Spleen (tissue), 7 donors: ENCODE results near the gene PLS1.

Experiments used
- POLR2A ChIP-seq, 3 donors: fragments of 450-650 bp; IDR thresholded peaks; one replicate each; pipeline ENCODE4 v1.5.1; 2017; ENCODE audit warnings: antibody characterized with exemption in 3 of 3, mild to moderate bottlenecking in 1 of 3
- TF ChIP-seq, protein P1 (sequence below), 11 experiments: fragments of 200-600 bp in 7 of 11; fragments of 450-650 bp in 4 of 11; sonication (generic) in 4 of 11; IDR thresholded peaks in 8 of 11; conservative IDR thresholded peaks in 3 of 11; 1 replicate in 7 of 11; 2 replicates in 4 of 11; pipeline versions ENCODE4 v1.4.0 to v1.8.0; 2016 to 2021; ENCODE audit warnings: antibody characterized with exemption in 11 of 11, inconsistent platforms in 4 of 11, mild to moderate bottlenecking in 1 of 11
- donor health status: DM: no; HTN: no; CAD: no; lungs with moderate emphysema.
- donor health status: DM: no; HTN: no; CAD: no.
- donor health status: DM: no; HTN: no; CAD: no.

- no peak for TF ChIP-seq POLR2A (IDR thresholded peaks at IDR 0.05)
- TF ChIP-seq, protein P1, sequence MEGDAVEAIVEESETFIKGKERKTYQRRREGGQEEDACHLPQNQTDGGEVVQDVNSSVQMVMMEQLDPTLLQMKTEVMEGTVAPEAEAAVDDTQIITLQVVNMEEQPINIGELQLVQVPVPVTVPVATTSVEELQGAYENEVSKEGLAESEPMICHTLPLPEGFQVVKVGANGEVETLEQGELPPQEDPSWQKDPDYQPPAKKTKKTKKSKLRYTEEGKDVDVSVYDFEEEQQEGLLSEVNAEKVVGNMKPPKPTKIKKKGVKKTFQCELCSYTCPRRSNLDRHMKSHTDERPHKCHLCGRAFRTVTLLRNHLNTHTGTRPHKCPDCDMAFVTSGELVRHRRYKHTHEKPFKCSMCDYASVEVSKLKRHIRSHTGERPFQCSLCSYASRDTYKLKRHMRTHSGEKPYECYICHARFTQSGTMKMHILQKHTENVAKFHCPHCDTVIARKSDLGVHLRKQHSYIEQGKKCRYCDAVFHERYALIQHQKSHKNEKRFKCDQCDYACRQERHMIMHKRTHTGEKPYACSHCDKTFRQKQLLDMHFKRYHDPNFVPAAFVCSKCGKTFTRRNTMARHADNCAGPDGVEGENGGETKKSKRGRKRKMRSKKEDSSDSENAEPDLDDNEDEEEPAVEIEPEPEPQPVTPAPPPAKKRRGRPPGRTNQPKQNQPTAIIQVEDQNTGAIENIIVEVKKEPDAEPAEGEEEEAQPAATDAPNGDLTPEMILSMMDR (IDR thresholded peaks at IDR 0.05 in 8 of 11, conservative IDR thresholded peaks at IDR 0.05 in 3 of 11): no peak
Observed at GRCh38 chr3:142625153-142625440, 28.9 kb downstream of the PLS1 start.
